Lung (tissue), 12 donors: ENCODE data around the gene SCN5A. TPM values are rescaled to one million over a fixed set of nuclear protein-coding genes. Genes with fewer than 3 reads are reported as not detected.

Experiments used
- ATAC-seq: fragments of 200-7000 bp; cut with Tn5 transposase; one replicate; pipeline ENCODE4 v1.9.1; 2020; ENCODE audit warnings: moderate number of reproducible peaks; ENCODE audit not compliant: insufficient read depth, low FRiP score
- DNase-seq, 3 donors: peaks; one replicate each; pipeline ENCODE4 v3.0.0-alpha.2; 2013 to 2017
- H3K27ac ChIP-seq, 2 donors: one replicate each; pipeline ENCODE4 v1.5.1; 2013; ENCODE audit warnings: mild to moderate bottlenecking in 2 of 2, moderate library complexity in 2 of 2, control low read depth in 1 of 2, inconsistent platforms in 1 of 2, low read depth in 1 of 2, low read length in 1 of 2
- H3K27me3 ChIP-seq, 3 donors: one replicate each; pipeline ENCODE4 v1.5.1; 2013; ENCODE audit warnings: low read length in 2 of 3; ENCODE audit not compliant: control insufficient read depth in 3 of 3, insufficient read depth in 3 of 3
- H3K36me3 ChIP-seq, 4 donors: one replicate each; pipeline ENCODE4 v1.5.1; 2013; ENCODE audit warnings: low read length in 4 of 4, mild to moderate bottlenecking in 1 of 4, moderate library complexity in 1 of 4; ENCODE audit not compliant: control insufficient read depth in 4 of 4, insufficient read depth in 4 of 4
- H3K4me1 ChIP-seq, 5 donors: one replicate each; pipeline ENCODE4 v1.5.1; 2013; ENCODE audit warnings: low read length in 5 of 5, mild to moderate bottlenecking in 2 of 5, moderate library complexity in 1 of 5; ENCODE audit not compliant: control insufficient read depth in 5 of 5, insufficient read depth in 5 of 5
- H3K4me3 ChIP-seq: one replicate; pipeline ENCODE4 v1.5.1; 2013; ENCODE audit warnings: mild to moderate bottlenecking, control low read depth, moderate library complexity
- H3K9ac ChIP-seq, 2 donors: one replicate each; pipeline ENCODE4 v1.5.1; 2013; ENCODE audit warnings: low read length in 2 of 2, control low read depth in 1 of 2; ENCODE audit not compliant: insufficient read depth in 1 of 2
- H3K9me3 ChIP-seq, 4 donors: one replicate each; pipeline ENCODE4 v1.5.1; 2013; ENCODE audit warnings: low read length in 3 of 4, mild to moderate bottlenecking in 1 of 4, moderate library complexity in 1 of 4; ENCODE audit not compliant: control insufficient read depth in 4 of 4, insufficient read depth in 3 of 4
- WGBS, 2 donors: extraction: QIAGEN DNeasy Blood & Tissue Kit; methylation state at CpG; one replicate each; pipeline ENCODE4 v1.1.7; 2013; 5-methylcytosine and 5-hydroxymethylcytosine counted together
- polyA plus RNA-seq, 2 donors: library from polyadenylated mRNA; stranded (reverse); fragments of 200-250 nt; gene quantifications; one replicate each; pipeline ENCODE4 v1.2.1, GENCODE V29; 2013
- total RNA-seq, 2 donors: library from RNA; depleted of rRNA in 1 of 2; stranded (reverse); fragments of >200 nt in 1 of 2; gene quantifications; one replicate each; pipeline ENCODE4 v1.2.1, GENCODE V29; 2014 to 2021
- TF ChIP-seq, protein P1 (sequence below): IDR thresholded peaks from 2 replicates; pipeline ENCODE4 v1.5.1; 2012; ENCODE audit warnings: mild to moderate bottlenecking; ENCODE audit errors: control extremely low read depth, extremely low read depth
- donor health status: control.
- donor health status: control.
- donor health status: Bipolar disorder and iron deficiency.
- donor health status: healthy.
- donor health status: DM: yes; HTN: yes; CAD: no.

SCN5A gene
- total and polyA plus RNA-seq, 4 donors: 0.02 to 2.5 (median 0.37) TPM

- no peak for DNase-seq
- H3K4me1 ChIP-seq: peaks cover 0 to 4% (median 0%) of the 10 kb centered on the region in 5 donors
- 66 to 76% methylated on average over 8 of the region's 8 CpGs for WGBS, 2 donors
- no peaks in the 10 kb centered on the region for H3K36me3 ChIP-seq
- TF ChIP-seq, protein P1, sequence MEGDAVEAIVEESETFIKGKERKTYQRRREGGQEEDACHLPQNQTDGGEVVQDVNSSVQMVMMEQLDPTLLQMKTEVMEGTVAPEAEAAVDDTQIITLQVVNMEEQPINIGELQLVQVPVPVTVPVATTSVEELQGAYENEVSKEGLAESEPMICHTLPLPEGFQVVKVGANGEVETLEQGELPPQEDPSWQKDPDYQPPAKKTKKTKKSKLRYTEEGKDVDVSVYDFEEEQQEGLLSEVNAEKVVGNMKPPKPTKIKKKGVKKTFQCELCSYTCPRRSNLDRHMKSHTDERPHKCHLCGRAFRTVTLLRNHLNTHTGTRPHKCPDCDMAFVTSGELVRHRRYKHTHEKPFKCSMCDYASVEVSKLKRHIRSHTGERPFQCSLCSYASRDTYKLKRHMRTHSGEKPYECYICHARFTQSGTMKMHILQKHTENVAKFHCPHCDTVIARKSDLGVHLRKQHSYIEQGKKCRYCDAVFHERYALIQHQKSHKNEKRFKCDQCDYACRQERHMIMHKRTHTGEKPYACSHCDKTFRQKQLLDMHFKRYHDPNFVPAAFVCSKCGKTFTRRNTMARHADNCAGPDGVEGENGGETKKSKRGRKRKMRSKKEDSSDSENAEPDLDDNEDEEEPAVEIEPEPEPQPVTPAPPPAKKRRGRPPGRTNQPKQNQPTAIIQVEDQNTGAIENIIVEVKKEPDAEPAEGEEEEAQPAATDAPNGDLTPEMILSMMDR: no peak
- H3K9ac ChIP-seq: no peak overlapping the region
- H3K9me3 ChIP-seq: peaks cover 0 to 8% (median 0%) of the 10 kb centered on the region in 4 donors
- no peak overlapping the region for H3K4me3 ChIP-seq
- H3K27me3 ChIP-seq: no peaks in the 10 kb centered on the region
- H3K27ac ChIP-seq: no peak overlapping the region
- ATAC-seq: no peak
These were observed 72.0 kb downstream of the SCN5A start for GRCh38 chr3:38577371-38578080.

DNA sequence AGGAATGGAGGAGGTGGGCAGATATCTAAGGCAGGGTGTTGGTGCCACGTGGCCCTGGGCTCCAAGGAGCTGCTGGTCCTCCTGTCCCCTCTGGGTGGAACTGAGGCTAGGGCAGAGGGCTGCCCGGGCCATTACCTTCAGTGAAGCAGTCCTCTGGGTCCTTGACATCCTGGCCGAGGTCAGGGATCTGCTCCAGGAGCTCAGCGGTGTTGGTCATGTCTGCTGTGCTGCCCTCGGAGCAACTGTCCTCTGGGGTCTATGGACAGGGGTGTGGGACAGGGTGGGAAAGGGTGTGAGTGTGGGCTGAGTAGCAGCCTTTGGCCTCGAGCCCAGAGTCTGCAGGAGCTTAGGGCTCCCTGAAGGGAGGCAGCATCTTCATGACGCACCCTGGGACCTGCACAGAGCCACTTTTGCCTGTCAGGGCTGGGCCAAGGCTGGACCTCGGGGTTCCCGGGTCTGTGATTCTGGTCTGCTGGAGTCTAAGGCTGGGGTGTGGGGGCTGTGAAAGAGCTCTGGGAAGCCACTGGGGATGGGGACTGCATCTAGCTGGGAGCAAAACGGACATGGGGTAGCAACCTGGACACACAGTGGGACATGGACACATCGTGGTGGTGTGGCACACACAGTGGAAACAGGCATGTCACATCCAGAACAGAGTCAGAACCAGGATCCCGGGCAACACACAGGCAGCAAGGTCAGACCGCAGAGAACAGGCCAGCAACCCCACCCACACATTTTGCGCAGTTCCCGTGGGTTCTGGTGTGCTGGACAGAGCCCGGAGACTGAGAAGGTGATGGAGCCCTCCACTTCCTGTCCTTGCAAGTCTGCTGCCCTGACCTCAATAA lies 72.7 kb downstream of the SCN5A start:
- no peaks in the 10 kb centered on the region for H3K36me3 ChIP-seq
- no peaks in the 10 kb centered on the region for H3K27me3 ChIP-seq
- no peak overlapping the region for H3K4me3 ChIP-seq
- no peaks in the 10 kb centered on the region for H3K4me1 ChIP-seq
- peaks cover 0 to 8% (median 0%) of the 10 kb centered on the region in 4 donors for H3K9me3 ChIP-seq
- no peak overlapping the region for H3K27ac ChIP-seq
- H3K9ac ChIP-seq: no peak overlapping the region
- ATAC-seq: no peak
- no peak for DNase-seq
- TF ChIP-seq, protein P1: no peak
- 78 to 83% methylated on average over 16 of the region's 16 CpGs for WGBS, 2 donors

- ATAC-seq: no peak
- no peak overlapping the region for H3K9ac ChIP-seq
- TF ChIP-seq, protein P1: no peak
- no peak for DNase-seq
- no peaks in the 10 kb centered on the region for H3K27me3 ChIP-seq
- no peak overlapping the region for H3K27ac ChIP-seq
- H3K4me1 ChIP-seq: no peaks in the 10 kb centered on the region
- no peaks in the 10 kb centered on the region for H3K36me3 ChIP-seq
- H3K9me3 ChIP-seq: peaks cover 0 to 8% (median 0%) of the 10 kb centered on the region in 4 donors
- WGBS, 2 donors: 90 to 94% methylated on average over 5 of the region's 5 CpGs
- H3K4me3 ChIP-seq: no peak overlapping the region
These were observed 73.4 kb downstream of the SCN5A start for GRCh38 chr3:38576131-38576525.
